Cardiac muscle cell (in vitro differentiated cells and primary cell): ENCODE measurements around the gene RUNX2. TPM values are rescaled to one million over a fixed set of nuclear protein-coding genes. Genes with fewer than 3 reads are reported as not detected.
"Not testable (repeated sequence)": the region's sequence is repeated elsewhere in the genome, so short reads cannot be mapped to it uniquely, and the experiment has no call there.

ENCODE experiments used
- DNase-seq, 2 donors: peaks; one replicate each; pipeline versions ENCODE4 v3.0.0 to v3.0.0-alpha.2; 2010 to 2017; ENCODE audit warnings: low read depth in 1 of 2, low spot score in 1 of 2
- H3K27ac ChIP-seq: fragments of 200-600 bp; sonication (generic); 2 replicates; pipeline ENCODE4 v1.5.1; 2016
- H3K27me3 ChIP-seq: fragments of 200-600 bp; sonication (generic); 2 replicates; pipeline ENCODE4 v1.6.0; 2016; ENCODE audit warnings: control low read depth
- H3K36me3 ChIP-seq: fragments of 200-600 bp; sonication (generic); 2 replicates; pipeline ENCODE4 v1.5.1; 2016; ENCODE audit warnings: control low read depth
- H3K4me1 ChIP-seq: fragments of 200-600 bp; sonication (generic); 2 replicates; pipeline ENCODE4 v1.8.1; 2017; ENCODE audit warnings: low read depth, mild to moderate bottlenecking, mixed run types
- H3K4me3 ChIP-seq: fragments of 200-600 bp; sonication (generic); 2 replicates; pipeline ENCODE4 v1.5.1; 2016; ENCODE audit warnings: mild to moderate bottlenecking
- H3K9me3 ChIP-seq: fragments of 200-600 bp; sonication (generic); 2 replicates; pipeline ENCODE4 v1.5.1; 2017; ENCODE audit warnings: low read depth, mild to moderate bottlenecking, control low read depth
- polyA plus RNA-seq: library from polyadenylated mRNA; unstranded; fragments of >200 nt; fragmentation: Nextera tagmentation; extraction: Ambion mirVana; gene quantifications from 2 replicates; pipeline ENCODE4 v1.2.1, GENCODE V29; 2016
- total RNA-seq: library from RNA; depleted of rRNA; stranded (reverse); fragments of >200 nt; gene quantifications from 2 replicates; pipeline ENCODE4 v1.2.3, GENCODE V29; 2016
- TF ChIP-seq, protein P1 (sequence below): IDR thresholded peaks from 2 replicates; pipeline ENCODE4 v1.5.1; 2012; ENCODE audit warnings: low read depth, mild to moderate bottlenecking, low read length

RUNX2 gene
- total and polyA plus RNA-seq, 2 experiments from 2014 or later, result 1.6 to 1.9 TPM

DNA sequence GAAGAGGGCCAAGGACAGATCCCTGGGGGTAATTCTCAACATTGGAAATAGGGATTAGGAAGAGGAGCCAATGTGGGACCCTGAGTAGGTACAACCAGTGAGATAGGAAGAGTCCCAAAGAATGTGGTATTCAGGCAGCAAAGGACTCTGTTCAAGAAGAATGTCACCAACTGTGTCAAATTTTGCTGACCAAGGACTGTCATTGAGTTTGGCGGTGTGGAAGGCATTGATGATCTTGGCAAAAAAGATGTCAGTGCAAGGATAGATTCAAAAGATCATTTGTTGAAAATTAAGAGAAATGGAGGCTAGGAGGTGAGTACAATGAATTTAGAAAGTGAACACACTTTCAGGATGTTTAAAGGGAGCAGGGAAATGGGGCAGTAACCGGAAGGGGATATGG lies 132.0 kb downstream of the RUNX2 start:
- H3K27ac ChIP-seq, result no peak overlapping the region
- no peak overlapping the region for H3K4me3 ChIP-seq
- H3K36me3 ChIP-seq, result no peaks in the 10 kb centered on the region
- no peaks in the 10 kb centered on the region for H3K9me3 ChIP-seq
- H3K4me1 ChIP-seq, result peaks cover 3% of the 10 kb centered on the region
- H3K27me3 ChIP-seq, result no peaks in the 10 kb centered on the region
- TF ChIP-seq, protein P1, sequence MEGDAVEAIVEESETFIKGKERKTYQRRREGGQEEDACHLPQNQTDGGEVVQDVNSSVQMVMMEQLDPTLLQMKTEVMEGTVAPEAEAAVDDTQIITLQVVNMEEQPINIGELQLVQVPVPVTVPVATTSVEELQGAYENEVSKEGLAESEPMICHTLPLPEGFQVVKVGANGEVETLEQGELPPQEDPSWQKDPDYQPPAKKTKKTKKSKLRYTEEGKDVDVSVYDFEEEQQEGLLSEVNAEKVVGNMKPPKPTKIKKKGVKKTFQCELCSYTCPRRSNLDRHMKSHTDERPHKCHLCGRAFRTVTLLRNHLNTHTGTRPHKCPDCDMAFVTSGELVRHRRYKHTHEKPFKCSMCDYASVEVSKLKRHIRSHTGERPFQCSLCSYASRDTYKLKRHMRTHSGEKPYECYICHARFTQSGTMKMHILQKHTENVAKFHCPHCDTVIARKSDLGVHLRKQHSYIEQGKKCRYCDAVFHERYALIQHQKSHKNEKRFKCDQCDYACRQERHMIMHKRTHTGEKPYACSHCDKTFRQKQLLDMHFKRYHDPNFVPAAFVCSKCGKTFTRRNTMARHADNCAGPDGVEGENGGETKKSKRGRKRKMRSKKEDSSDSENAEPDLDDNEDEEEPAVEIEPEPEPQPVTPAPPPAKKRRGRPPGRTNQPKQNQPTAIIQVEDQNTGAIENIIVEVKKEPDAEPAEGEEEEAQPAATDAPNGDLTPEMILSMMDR, result no peak
- no peak for DNase-seq

DNA sequence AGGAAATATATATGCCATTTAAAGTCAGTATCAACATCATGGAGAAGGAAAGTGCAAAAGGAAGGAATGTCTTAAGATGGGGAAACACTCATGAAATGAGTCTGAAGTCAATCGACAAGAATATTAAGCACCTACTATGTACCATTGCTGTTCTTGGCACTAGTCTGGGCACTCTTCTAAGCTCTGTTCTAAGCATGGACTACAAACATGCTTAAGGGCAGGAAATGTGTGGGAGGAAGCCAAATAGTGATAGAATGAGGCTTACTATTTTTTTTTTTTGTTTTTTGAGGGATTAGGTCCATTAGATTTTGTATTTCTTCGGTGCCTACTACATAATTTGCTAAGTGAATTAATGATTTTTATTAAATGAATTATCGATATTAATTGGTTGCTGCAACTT lies 133.4 kb downstream of the RUNX2 start:
- DNase-seq, result peak in 1 of 2 donors; percentile 43
- H3K27me3 ChIP-seq, result no peaks in the 10 kb centered on the region
- H3K36me3 ChIP-seq, result no peaks in the 10 kb centered on the region
- H3K27ac ChIP-seq, result no peak overlapping the region
- TF ChIP-seq, protein P1, result no peak
- no peaks in the 10 kb centered on the region for H3K9me3 ChIP-seq
- no peak overlapping the region for H3K4me3 ChIP-seq
- peaks cover 3% of the 10 kb centered on the region for H3K4me1 ChIP-seq

DNA sequence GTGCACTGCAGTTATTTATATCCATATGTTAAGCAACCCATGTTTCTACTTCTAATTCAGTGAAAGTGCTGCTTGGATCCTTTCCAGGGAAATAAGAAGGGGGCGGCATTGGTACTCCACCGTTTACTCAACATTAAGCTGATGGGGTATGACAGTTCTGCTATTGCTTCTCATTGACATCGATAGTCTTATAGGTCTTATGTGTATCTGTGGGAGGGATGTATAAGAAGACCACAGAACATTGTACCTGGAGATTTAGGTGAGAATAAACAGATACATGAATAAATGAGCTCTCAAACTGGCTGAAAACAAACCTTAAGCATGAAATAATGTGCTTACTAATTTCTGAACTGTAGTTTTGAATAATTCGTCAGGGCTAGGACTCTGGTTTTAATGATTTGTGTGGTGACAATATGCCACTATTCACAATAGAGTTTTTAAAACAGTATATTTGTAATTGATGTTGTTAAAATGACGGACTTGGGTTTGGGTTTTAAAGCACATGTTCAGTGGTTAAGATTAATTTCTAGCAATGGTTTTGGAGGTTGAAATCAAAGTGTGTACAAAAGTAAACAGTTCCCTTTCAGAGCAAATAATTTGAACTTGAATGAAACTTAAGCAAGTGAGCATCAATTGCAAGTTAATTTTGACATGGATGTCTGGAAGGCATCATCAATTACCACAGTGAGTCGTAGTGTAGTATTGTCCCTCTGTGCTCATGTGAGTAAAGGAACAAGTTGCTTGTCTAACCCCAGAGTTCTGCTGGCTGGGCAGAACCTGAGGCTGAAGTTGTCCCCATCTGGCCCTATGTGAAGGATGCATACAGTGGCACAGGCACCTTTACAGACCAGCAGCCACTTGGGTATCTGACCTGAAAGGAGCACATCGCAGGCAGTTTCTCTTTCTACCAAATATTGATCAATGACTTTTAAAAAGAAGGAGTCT lies 134.3 kb downstream of the RUNX2 start:
- H3K27ac ChIP-seq, result no peak overlapping the region
- no peak overlapping the region for H3K4me3 ChIP-seq
- peaks cover 3% of the 10 kb centered on the region for H3K4me1 ChIP-seq
- no peaks in the 10 kb centered on the region for H3K9me3 ChIP-seq
- DNase-seq, result no peak
- TF ChIP-seq, protein P1, result no peak
- H3K36me3 ChIP-seq, result no peaks in the 10 kb centered on the region
- no peaks in the 10 kb centered on the region for H3K27me3 ChIP-seq

DNA sequence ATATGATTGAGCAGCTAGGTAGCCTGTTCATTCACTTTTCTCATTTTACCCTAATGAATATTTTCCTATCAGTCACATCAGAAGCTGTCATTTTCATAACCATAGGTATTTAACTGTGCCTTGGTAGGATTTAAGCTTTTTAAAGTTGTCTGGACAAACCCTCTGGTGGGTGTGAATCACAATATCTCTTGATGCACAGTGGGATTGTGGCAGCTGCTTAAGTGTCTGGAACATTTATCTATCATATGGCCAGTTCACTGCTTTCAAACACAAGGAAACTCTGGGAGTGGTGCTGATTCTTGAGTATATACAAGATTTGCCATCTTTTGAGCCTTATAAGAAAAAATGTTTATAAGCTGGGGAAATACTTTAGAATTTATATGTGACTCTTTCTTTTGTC lies 136.6 kb downstream of the RUNX2 start:
- H3K4me3 ChIP-seq, result no peak overlapping the region
- no peaks in the 10 kb centered on the region for H3K9me3 ChIP-seq
- no peaks in the 10 kb centered on the region for H3K36me3 ChIP-seq
- DNase-seq, result no peak
- TF ChIP-seq, protein P1, result no peak
- no peaks in the 10 kb centered on the region for H3K27me3 ChIP-seq
- H3K4me1 ChIP-seq, result peaks cover 3% of the 10 kb centered on the region
- no peak overlapping the region for H3K27ac ChIP-seq

DNA sequence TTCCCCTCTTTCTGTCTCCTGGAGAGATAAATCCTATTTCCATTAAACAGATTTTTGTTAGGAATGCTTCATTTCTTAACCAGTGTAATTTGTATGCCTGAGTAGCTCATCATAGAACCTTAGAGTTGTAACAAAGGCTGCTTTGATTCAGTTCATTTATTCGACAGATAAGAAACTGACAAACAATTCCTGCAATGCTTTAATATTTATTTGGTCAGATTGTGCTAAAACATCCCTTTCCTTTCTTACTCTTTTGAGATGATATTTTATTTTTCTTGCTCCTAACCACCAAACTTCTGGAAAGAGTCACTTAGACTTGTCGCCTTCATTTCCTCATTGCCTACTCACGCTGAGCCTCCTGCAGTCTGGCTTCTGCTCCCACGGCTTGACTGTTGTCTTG lies 138.6 kb downstream of the RUNX2 start:
- Histone ChIP-seq H3K4me1 (peaks cover 3% of the 10 kb centered on the region), H3K4me3 (no peak overlapping the region), H3K27ac (no peak overlapping the region), H3K27me3 (no peaks in the 10 kb centered on the region), H3K36me3 (no peaks in the 10 kb centered on the region), H3K9me3 (no peaks in the 10 kb centered on the region)
- peak in 1 of 2 donors; percentile 38 for DNase-seq
- TF ChIP-seq, protein P1, result no peak

DNA sequence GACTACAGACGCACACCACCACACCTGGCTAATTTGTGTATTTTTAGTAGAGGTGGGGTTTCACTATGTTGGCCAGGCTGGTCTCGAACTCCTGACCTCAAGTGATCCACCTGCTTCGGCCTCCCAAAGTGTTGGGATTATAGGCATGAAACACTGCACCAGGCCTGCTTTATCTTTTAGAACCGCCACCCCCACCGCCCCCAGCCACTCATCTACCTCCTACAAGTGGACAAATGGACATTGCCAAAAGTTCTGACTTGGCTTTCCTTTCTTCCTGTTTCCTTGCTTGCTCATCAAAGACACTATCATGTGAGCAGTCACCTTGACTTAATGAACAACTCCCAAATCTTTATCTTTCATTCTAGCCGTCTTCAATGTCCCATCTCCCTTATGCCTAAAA lies 139.3 kb downstream of the RUNX2 start:
- not testable (repeated sequence) for H3K9me3 ChIP-seq, H3K4me3 ChIP-seq, H3K27me3 ChIP-seq, H3K27ac ChIP-seq, H3K36me3 ChIP-seq, H3K4me1 ChIP-seq, DNase-seq
